Measurements from ENCODE around the gene UBAC1. TPM values are rescaled to one million over a fixed set of nuclear protein-coding genes. Genes with fewer than 3 reads are reported as not detected.
A peak's percentile ranks its signal among the peaks of the same experiment; 100 is the strongest.

UBAC1 gene
- total RNA-seq, 2 experiments from 2014 or later: 16.4 to 19.6 TPM

GRCh38 chr9:135962696-135963307 lies 1.6 kb upstream of the UBAC1 start:
- ChIA-PET CTCF (no interaction called here), POLR2A (no interaction called here)
- TF ChIP-seq CTCF (IDR thresholded peaks at IDR 0.05): no peak
- Mint-ChIP-seq H3K27ac (peak overlapping the region; percentile 72), H3K36me3 (ENCODE audit: low read depth) (no peaks in the 10 kb centered on the region), H3K27me3 (peaks cover 4% of the 10 kb centered on the region), H3K4me3 (peak overlapping the region; percentile 79), H3K4me1 (ENCODE audit: low read depth) (peaks cover 33% of the 10 kb centered on the region), H3K9me3 (no peaks in the 10 kb centered on the region)
- peaks cover 0 to 2% of the 10 kb centered on the region in 2 experiments for H3K27me3 ChIP-seq (ENCODE audit: control insufficient read depth in 1 of 2, insufficient read depth in 2 of 2, low read length in 2 of 2)
- H3K27ac ChIP-seq (ENCODE audit: low read depth in 1 of 2, low read length in 2 of 2): no peak overlapping the region
- no peaks in the 10 kb centered on the region for H3K36me3 ChIP-seq (ENCODE audit: insufficient read depth, low read length)
- H3K4me3 ChIP-seq (ENCODE audit: low read length): no peak overlapping the region
- ATAC-seq (ENCODE audit: poor library complexity) (no peak), DNase-seq (peak in 1 of 14 experiments; percentile 24)
- H3K9me3 ChIP-seq (ENCODE audit: control insufficient read depth in 1 of 2, insufficient read depth in 1 of 2, low read length in 2 of 2): no peaks in the 10 kb centered on the region
- peaks cover 45% of the 10 kb centered on the region for H3K4me1 ChIP-seq (ENCODE audit: insufficient read depth, low read length)
- intact Hi-C loops (cut with DNase I, micrococcal nuclease): loop anchor here (5.0 to 10.0 kb wide), 6 partner anchors 56 to 1652 kb away; partner anchors contain the start of genes QSOX2 (in 2 of the 2), CAMSAP1 (in 1 of the 2), EHMT1 (in 1 of the 2) and MRPS2 (in 1 of the 2)

- H3K36me3 ChIP-seq (ENCODE audit: insufficient read depth, low read length): no peaks in the 10 kb centered on the region
- ATAC-seq (ENCODE audit: poor library complexity) (no peak), DNase-seq (peak in 1 of 14 experiments; percentile 31)
- H3K4me1 ChIP-seq (ENCODE audit: insufficient read depth, low read length): peaks cover 37% of the 10 kb centered on the region
- intact Hi-C loops (cut with DNase I, micrococcal nuclease): loop anchor here (1.0 to 10.0 kb wide), 9 partner anchors 55 to 1653 kb away; partner anchors contain the start of genes CAMSAP1 (in 2 of the 2), QSOX2 (in 2 of the 2), EHMT1 (in 1 of the 2) and MRPS2 (in 1 of the 2)
- no peak overlapping the region for H3K27ac ChIP-seq (ENCODE audit: low read depth in 1 of 2, low read length in 2 of 2)
- Mint-ChIP-seq H3K27ac (peak overlapping the region; percentile 72), H3K9me3 (no peaks in the 10 kb centered on the region), H3K36me3 (ENCODE audit: low read depth) (no peaks in the 10 kb centered on the region), H3K27me3 (no peaks in the 10 kb centered on the region), H3K4me3 (peak overlapping the region; percentile 79), H3K4me1 (ENCODE audit: low read depth) (peaks cover 27% of the 10 kb centered on the region)
- POLR2A ChIA-PET: interaction anchor here (0.6 to 2.4 kb wide), 9 partner anchors 53 to 1524 kb away, joined by 3 to 8 read pairs (median 3); partner anchors contain the start of genes CAMSAP1, DNLZ and NACC2
- H3K27me3 ChIP-seq (ENCODE audit: control insufficient read depth in 1 of 2, insufficient read depth in 2 of 2, low read length in 2 of 2): peaks cover 0 to 2% of the 10 kb centered on the region in 2 experiments
- H3K4me3 ChIP-seq (ENCODE audit: low read length): no peak overlapping the region
- no peaks in the 10 kb centered on the region for H3K9me3 ChIP-seq (ENCODE audit: control insufficient read depth in 1 of 2, insufficient read depth in 1 of 2, low read length in 2 of 2)
- no peak for TF ChIP-seq CTCF (IDR thresholded peaks at IDR 0.05)
- CTCF ChIA-PET: no interaction called here
Measured at GRCh38 chr9:135961811-135962695, 880 bp upstream of the UBAC1 start.
